ENCODE results near the gene UNC119B.

GRCh38 chr12:120696626-120697025 lies 13.6 kb upstream of the UNC119B start:
- TF ChIP-seq ZNF280C (tag by site-specific recombination; IDR thresholded peaks at IDR 0.05), result no peak
- no peak for TF ChIP-seq ZNF266 (tag by site-specific recombination; IDR thresholded peaks at IDR 0.05; ENCODE audit: low read depth)
- TF ChIP-seq SALL2 (tag by site-specific recombination; IDR thresholded peaks at IDR 0.05; ENCODE audit: borderline replicate concordance), result no peak
- TF ChIP-seq KLF1 (tag by site-specific recombination; IDR thresholded peaks at IDR 0.05), result no peak
- TF ChIP-seq CTCF (tag by site-specific recombination; IDR thresholded peaks at IDR 0.05), result no peak
- no peak for TF ChIP-seq REST (tag by site-specific recombination; IDR thresholded peaks at IDR 0.05)
- no peak for TF ChIP-seq ZNF404 (tag by site-specific recombination; IDR thresholded peaks at IDR 0.05)
- TF ChIP-seq TCF7L2 (IDR thresholded peaks at IDR 0.05; ENCODE audit: borderline replicate concordance, low read depth, low read length), result no peak
- TF ChIP-seq ZNF48 (tag by site-specific recombination; IDR thresholded peaks at IDR 0.05), result no peak

Measured in HEK293 (cell line).